GM13976 (cell line): ENCODE measurements around the gene RNF133.

Experiments used
- DNase-seq: peaks from one replicate; pipeline ENCODE4 v3.0.0; 2012; ENCODE audit warnings: low spot score
- in situ Hi-C: fragments of 300-500 bp; cut with MboI; formaldehyde crosslinking; loops from one replicate; pipeline ENCODE4 v1.12.0; 2022; ENCODE audit warnings: low sequenced_read_pairs, mixed read lengths, inconsistent platforms; ENCODE audit not compliant: unreplicated experiment
- TF ChIP-seq, protein P1 (sequence below): IDR thresholded peaks from 2 replicates; pipeline ENCODE4 v1.5.1; 2012; ENCODE audit warnings: borderline replicate concordance, mild to moderate bottlenecking; ENCODE audit not compliant: insufficient read depth; ENCODE audit errors: extremely low read depth, missing control alignments, control extremely low read depth

RNF133 gene

GRCh38 chr7:122692769-122693309, 6.1 kb downstream of the RNF133 start:
- in situ Hi-C loops: no loop called here
- TF ChIP-seq, protein P1, sequence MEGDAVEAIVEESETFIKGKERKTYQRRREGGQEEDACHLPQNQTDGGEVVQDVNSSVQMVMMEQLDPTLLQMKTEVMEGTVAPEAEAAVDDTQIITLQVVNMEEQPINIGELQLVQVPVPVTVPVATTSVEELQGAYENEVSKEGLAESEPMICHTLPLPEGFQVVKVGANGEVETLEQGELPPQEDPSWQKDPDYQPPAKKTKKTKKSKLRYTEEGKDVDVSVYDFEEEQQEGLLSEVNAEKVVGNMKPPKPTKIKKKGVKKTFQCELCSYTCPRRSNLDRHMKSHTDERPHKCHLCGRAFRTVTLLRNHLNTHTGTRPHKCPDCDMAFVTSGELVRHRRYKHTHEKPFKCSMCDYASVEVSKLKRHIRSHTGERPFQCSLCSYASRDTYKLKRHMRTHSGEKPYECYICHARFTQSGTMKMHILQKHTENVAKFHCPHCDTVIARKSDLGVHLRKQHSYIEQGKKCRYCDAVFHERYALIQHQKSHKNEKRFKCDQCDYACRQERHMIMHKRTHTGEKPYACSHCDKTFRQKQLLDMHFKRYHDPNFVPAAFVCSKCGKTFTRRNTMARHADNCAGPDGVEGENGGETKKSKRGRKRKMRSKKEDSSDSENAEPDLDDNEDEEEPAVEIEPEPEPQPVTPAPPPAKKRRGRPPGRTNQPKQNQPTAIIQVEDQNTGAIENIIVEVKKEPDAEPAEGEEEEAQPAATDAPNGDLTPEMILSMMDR: no peak
- no peak for DNase-seq

- TF ChIP-seq, protein P1: no peak
- in situ Hi-C loops: no loop called here
- DNase-seq: peak; percentile 0
Measured at GRCh38 chr7:122691569-122692235, 7.2 kb downstream of the RNF133 start.

DNA sequence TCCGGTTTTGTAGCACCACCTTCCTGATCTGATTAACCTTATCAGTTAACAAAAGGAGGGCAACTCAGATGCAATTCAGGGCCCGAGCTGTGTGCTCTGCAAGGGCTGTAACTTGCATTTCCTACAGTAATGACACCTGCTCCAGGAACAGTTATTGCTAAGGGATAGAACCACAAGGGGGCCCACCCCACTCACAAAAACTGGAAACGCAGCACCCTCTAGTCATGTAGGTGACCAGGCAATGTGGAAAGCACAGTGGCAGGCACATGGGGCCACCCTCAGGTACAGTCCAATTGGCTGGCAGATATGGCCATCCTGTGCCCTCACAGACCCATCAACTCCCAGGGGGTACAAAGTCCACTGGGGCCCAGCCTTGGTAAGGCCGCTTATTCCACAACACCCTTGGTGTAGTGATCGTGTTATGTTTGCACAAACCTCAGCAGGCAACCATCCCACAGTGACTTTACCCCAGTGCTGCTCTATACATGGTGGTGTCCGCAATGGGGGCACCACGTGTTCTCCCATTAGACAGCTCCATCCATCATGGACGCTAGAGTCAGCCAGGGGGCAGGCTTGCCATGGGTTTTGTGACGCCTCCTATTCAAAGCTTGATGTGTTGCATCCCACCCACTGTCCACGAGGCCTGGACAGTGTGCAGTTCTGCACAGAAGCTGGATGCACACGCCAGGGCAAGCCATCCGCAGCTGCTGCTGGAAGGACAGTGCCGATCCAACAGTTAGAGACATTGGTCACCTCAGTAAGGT, 9.4 kb downstream of the RNF133 start:
- DNase-seq: no peak
- TF ChIP-seq, protein P1: no peak
- in situ Hi-C loops: no loop called here

- in situ Hi-C loops: no loop called here
- no peak for DNase-seq
- TF ChIP-seq, protein P1: no peak
Measured at GRCh38 chr7:122688400-122688998, 10.4 kb downstream of the RNF133 start.

DNA sequence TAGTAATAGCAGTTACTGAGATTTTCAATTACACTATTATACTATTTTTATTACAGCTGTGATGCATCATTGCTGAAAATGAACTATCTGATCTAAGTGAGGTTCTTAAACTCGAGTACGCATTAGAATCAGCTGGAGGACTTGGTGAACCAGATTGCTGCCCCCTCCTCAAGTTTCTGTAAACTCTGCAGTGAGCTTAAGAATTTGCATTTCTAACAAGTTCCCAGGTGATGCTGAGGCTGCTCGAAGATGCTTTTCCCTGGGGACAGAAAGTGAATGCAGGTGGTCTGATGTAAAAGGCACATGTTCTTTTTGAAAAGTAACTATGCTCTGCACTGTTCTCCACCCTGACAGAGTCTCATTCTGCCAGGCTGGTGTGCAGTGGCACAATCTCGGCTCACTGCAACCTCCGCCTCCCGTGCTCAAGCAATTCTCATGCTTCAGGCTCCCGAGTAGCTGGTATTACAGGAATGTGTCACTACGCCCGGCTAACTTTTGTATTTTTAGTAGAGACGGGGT, 12.5 kb downstream of the RNF133 start:
- TF ChIP-seq, protein P1: no peak
- in situ Hi-C loops: no loop called here
- no peak for DNase-seq

GRCh38 chr7:122684504-122684903, 14.4 kb downstream of the RNF133 start:
- DNase-seq: no peak
- in situ Hi-C loops: no loop called here
- TF ChIP-seq, protein P1: no peak
